ENCODE data around the gene IGF2. TPM values are rescaled to one million over a fixed set of nuclear protein-coding genes. Genes with fewer than 3 reads are reported as not detected.

Gene IGF2
- total and polyA plus RNA-seq, 7 donors: 5.9 to 471 (median 60.2) TPM

- DNase-seq: no peak
- 67 to 71% (median 67%) methylated on average over 17 to 19 of the region's 19 CpGs for WGBS, 3 donors
Observed at GRCh38 chr11:2122222-2122906, 16.8 kb downstream of the IGF2 start.

GRCh38 chr11:2121227-2122130 lies 17.7 kb downstream of the IGF2 start:
- DNase-seq (peak in 1 of 2 donors; percentile 32), ATAC-seq (no peak)
- no peaks in the 10 kb centered on the region for H3K36me3 ChIP-seq (ENCODE audit: insufficient read depth in 1 of 2, low read depth in 1 of 2)
- no peak overlapping the region for H3K27ac ChIP-seq
- no peaks in the 10 kb centered on the region for H3K9me3 ChIP-seq
- H3K4me3 ChIP-seq: no peak overlapping the region
- intact Hi-C loops (cut with DNase I): no loop called here
- no peak for TF ChIP-seq CTCF (IDR thresholded peaks at IDR 0.05)
- 80 to 87% (median 82%) methylated on average over 18 to 21 of the region's 21 CpGs for WGBS, 3 donors
- H3K27me3 ChIP-seq (ENCODE audit: insufficient read depth in 3 of 3, low read length in 2 of 3): peaks cover 0 to 16% (median 2%) of the 10 kb centered on the region in 3 donors
- no peaks in the 10 kb centered on the region for H3K4me1 ChIP-seq

More at GRCh38 chr11:2122222-2122906, 16.8 kb downstream of the IGF2 start:
- no peak overlapping the region for H3K27ac ChIP-seq
- no peak for ATAC-seq
- intact Hi-C loops (cut with DNase I): no loop called here
- H3K36me3 ChIP-seq (ENCODE audit: insufficient read depth in 1 of 2, low read depth in 1 of 2): no peaks in the 10 kb centered on the region
- H3K27me3 ChIP-seq (ENCODE audit: insufficient read depth in 3 of 3, low read length in 2 of 3): peaks cover 0 to 16% (median 2%) of the 10 kb centered on the region in 3 donors
- no peak overlapping the region for H3K4me3 ChIP-seq
- no peak for TF ChIP-seq CTCF (IDR thresholded peaks at IDR 0.05)
- H3K9me3 ChIP-seq: no peaks in the 10 kb centered on the region
- no peaks in the 10 kb centered on the region for H3K4me1 ChIP-seq

- WGBS, 3 donors: 63 to 77% (median 67%) methylated on average over 18 to 23 of the region's 23 CpGs
- no peak for TF ChIP-seq CTCF (IDR thresholded peaks at IDR 0.05)
- Histone ChIP-seq H3K4me3 (no peak overlapping the region), H3K36me3 (ENCODE audit: insufficient read depth in 1 of 2, low read depth in 1 of 2) (no peaks in the 10 kb centered on the region), H3K27ac (no peak overlapping the region), H3K9me3 (no peaks in the 10 kb centered on the region), H3K27me3 (ENCODE audit: insufficient read depth in 3 of 3, low read length in 2 of 3) (peaks cover 0 to 16% (median 2%) of the 10 kb centered on the region in 3 donors), H3K4me1 (no peaks in the 10 kb centered on the region)
- ATAC-seq (no peak), DNase-seq (peak in 1 of 2 donors; percentile 31)
- intact Hi-C loops (cut with DNase I): no loop called here
Observed at GRCh38 chr11:2120359-2121100, 18.7 kb downstream of the IGF2 start.

GRCh38 chr11:2118677-2119076 lies 20.5 kb downstream of the IGF2 start:
- H3K27me3 ChIP-seq (ENCODE audit: insufficient read depth in 3 of 3, low read length in 2 of 3): peaks cover 0 to 16% (median 2%) of the 10 kb centered on the region in 3 donors
- H3K4me1 ChIP-seq: no peaks in the 10 kb centered on the region
- no peaks in the 10 kb centered on the region for H3K9me3 ChIP-seq
- no peaks in the 10 kb centered on the region for H3K36me3 ChIP-seq (ENCODE audit: insufficient read depth in 1 of 2, low read depth in 1 of 2)
- intact Hi-C loops (cut with DNase I): loop anchor here in 1 of 2 donors (5.0 kb wide), 1 partner anchor 51 kb away; no protein-coding TSS in a partner anchor
- no peak overlapping the region for H3K4me3 ChIP-seq
- DNase-seq (no peak), ATAC-seq (no peak)
- TF ChIP-seq CTCF (IDR thresholded peaks at IDR 0.05): no peak
- no peak overlapping the region for H3K27ac ChIP-seq
- WGBS, 3 donors: 78 to 86% (median 78%) methylated on average over 4 of the region's 4 CpGs
